GM21515 (cell line): ENCODE results near the gene TXLNA.
A peak's percentile ranks its signal among the peaks of the same experiment; 100 is the strongest.

Experiments
- ATAC-seq: cut with Tn5 transposase; IDR thresholded peaks from one replicate; pipeline ENCODE4 v1.9.1; 2021; ENCODE audit not compliant: unreplicated experiment

The TXLNA gene

DNA sequence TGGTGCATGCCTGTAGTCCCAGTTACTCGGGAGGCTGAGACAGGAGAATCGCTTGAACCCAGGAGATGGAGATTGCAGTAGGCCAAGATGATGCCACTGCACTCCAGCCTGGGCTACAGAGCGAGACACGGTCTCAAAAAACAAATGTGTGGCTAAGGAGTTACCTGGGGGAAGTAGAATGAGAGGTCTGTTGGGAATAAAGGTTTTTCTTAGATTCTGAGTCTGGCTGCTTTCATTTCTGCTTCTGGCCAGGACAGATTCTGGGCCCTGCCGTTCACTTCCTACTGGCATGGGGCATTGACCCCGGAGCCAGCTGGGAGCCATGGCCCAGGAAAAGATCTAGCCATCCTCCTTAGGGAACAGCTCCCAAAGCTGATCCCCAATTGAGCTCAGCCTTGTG lies 29.0 kb downstream of the TXLNA start:
- no peak for ATAC-seq

DNA sequence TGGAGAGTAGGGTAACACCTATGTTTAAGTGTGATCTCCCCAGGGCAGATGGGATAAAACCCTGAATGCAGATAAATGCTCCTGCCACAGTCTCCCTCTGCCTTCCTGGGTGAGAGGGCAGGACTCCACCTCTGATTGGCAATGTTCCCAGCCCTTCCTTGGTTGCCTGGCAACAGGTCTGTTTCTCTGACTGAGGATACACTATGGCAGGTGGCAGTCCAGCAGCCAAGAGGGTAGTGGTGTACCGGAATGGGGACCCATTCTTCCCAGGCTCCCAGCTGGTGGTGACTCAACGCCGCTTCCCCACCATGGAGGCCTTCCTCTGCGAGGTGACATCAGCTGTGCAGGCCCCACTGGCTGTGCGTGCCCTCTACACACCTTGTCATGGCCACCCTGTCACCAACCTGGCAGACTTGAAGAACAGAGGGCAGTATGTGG lies 29.4 kb downstream of the TXLNA start, which contains the start of gene DCDC2B:
Gene DCDC2B (plus strand): TSS at position 199 of the 438 bp plus-strand sequence. CDS start 5 bp downstream, at position 204.
- no peak for ATAC-seq

DNA sequence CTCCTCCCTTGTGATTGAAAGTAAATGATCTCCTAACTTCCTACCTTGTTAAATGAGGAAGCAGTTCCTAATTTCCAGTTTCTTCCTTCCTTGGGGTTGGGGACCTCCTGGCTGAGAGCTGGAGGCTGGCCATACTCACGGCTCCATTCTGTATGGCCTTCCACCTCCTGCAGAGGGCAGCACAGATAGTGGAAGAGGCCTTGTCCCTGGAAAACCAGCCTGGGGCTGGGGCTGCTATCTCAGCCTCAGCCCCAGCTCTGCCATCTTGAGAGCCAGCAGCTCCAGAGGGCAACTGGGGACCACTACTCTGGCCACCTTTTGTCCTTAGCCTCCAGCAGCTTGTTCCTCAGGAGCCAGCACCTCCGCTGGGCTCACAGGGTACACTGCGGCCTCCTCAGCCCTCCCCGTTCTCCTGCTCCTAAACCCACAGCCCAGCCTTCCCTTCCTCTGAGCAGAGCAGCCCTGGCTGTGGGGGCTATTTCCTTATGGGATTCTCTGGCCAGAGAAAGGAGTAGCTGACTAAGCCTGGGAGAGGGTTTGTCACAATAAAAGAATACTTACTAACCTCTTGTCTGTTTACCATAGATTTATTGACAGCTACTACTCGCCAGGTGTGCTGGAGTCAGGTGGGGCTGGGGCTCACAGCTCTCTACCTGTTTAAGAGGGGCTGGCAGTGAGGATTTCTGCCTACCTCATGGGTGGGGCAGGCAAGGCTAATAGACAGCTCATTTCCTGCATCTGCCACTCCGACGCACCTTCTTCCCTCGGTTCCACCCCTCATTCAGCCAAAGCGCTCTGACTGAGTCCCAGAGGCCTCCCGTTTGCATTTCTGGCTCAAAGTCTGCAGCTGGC lies 36.4 kb downstream of the TXLNA start:
- peak; percentile 49 for ATAC-seq

DNA sequence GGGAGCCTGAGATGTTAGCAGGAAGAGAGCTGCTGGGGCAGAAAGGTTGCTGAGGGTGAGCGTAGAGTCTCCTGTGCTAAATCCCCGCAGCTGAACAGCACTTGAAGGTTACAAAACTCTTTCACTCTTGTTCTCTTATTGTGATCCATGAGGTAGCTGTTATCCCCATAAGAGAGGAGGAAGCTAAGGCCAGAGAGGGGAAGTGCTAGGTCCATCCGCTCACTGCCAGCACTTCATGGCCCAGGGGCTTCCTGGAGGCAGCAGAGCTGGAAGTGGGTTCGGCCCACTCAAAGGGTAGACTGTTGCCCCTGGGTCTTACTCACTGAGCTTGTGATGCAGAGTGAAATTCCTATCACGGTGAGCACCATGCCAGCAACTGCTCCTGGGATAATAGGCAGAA lies 37.1 kb downstream of the TXLNA start:
- no peak for ATAC-seq

DNA sequence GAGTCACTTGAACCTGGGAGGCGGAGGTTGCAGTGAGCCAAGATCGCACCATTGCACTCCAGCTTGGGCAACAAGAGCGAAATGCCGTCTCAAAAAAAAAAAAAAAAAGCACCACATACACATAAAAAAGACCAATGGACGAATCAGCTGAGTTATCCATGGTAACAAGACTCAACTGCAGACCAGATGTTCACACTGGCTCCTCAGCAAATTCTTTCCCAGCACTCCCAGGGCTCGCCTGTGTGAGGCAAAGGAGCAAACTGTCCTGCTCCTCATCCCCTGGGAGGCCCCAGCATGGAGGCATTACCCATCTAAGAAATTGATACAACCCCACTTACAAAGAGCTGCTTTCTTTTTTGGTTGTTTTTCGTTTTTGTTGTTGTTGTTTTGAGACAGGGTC lies 39.5 kb downstream of the TXLNA start:
- no peak for ATAC-seq

DNA sequence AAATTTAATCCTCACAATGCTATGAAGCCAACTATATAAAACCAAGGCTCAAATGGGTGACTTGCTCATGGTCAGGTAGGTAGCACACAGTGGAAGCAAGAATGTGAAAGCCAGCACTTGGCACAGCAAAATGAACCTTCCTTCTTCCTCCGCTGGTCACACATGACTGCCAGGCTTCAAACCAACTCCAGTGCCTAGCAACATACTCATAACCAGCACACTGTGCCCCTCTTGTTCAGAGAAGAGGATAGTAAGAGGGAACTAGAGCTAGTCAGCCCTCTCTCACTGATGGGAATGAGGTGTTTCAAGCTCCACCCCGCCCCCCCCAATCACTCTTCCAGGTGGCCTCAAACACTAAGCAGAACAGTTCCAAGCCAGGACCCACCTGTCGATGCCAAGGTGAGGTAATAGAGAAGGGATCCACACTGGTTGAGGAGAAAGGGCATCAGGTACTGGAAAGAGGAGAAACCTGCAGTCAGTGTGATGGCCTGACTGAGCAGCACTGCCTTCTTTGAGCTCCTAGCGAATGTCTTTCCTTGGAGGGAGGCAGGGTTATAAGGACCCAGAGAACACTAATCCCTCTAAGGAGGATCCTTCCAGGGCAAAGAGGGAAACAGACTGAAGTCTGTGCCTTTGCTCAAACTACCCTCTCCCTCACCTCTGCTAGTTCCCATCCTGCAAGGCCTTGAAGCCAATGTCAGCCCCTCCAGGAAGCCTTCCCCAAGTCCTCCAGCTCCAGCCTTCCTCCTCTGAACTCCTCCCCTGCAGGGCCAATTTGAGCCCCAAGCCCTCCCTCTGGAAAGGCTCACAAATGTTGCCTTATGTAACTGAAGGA lies 41.5 kb downstream of the TXLNA start:
- no peak for ATAC-seq

DNA sequence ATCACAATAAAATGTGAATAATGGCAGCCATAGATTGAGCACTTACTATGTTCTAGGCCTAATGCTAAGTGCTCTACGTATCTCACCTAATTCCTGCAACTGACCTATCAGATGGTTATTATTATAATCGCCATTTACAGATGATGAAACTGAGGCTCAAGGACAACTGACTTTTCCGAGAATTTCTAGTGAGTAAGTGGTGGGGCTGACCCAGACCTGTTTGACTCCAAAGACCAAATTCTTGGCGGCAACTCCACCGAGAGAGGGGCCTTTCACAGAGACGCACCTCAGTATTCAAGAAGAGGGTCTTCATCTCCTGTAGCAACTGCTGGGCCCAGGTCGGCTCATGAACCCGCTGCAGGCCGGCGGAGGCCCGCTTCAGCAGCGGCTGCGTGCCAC lies 42.1 kb downstream of the TXLNA start:
- peak; percentile 6 for ATAC-seq

DNA sequence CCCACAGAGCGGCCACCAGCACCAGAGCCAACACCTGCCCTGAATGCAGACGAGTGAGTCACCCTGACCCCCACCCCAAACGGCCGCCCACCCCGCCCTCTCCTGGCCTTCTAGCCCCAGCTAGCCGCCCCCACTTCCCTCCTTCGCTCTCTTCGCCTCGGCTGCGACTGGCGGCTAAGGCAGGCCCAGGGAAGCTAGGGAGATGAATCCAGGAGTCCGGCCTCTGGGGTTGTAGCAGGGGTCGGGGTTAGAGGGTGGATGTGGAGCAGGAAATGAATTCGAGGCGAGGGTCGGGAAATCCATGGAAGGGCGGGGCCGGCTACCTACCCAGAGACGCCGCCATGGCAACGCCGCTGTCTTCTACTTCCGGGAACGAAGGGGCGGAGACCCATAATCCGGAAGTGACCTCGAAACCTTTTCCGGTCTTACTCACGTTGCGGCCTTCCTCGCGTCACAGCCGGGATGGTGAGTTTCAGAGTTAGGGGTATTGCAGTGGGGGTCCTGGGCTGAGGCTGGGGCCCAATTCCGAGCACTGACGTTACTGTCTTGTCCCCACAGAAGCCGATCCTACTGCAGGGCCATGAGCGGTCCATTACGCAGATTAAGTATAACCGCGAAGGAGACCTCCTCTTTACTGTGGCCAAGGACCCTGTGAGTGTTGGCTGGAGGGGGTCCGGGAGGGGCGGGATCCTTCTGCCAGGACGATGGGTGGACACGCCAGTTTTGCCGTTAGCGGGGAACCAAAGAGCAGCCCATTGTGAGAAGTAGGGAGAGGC lies 42.7 kb downstream of the TXLNA start, which contains the start of the genes EIF3I and TMEM234:
Gene EIF3I (plus strand): TSS at position 428 of the 776 bp plus-strand sequence. CDS start 35 bp downstream, at position 463.
Gene TMEM234 (minus strand): TSS at position 374 of the 776 bp plus-strand sequence. CDS start 31 bp downstream, at position 343.
- peak; percentile 88 for ATAC-seq

DNA sequence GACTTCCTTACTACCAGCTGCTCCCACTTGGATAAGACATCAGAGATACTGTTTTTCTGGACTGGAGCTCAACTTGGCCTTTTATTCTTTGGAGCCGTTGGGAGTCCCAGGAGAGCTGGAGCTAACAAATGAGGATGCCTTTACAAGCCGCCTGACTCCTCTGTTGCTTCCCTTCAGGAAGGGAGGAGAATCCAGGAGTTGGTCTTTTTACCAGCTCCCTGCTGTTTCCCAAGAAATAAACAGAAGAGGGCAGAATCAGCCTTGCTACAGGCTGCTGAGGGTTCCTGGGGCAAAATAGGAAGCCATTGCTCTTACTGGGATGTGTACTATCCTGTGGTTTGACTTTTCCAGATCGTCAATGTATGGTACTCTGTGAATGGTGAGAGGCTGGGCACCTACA lies 44.2 kb downstream of the TXLNA start:
- ATAC-seq = no peak

DNA sequence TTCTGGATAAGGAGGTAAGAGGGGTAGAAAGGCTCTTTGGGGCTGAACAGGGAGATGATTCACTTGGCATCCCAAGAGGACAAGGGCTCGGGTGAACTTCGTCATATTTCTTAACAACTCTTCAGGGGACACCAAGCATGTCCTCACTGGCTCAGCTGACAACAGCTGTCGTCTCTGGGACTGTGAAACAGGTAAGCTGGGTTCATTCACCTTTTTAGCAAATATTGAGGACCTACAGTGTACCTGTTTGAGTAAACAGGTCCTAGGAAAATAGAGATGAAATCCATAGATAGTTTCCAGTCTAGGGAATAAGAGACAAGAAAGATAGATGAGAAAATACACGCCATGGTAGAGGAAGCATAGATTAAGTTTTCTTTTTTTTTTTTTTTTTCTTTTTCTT lies 44.8 kb downstream of the TXLNA start:
- ATAC-seq = no peak

DNA sequence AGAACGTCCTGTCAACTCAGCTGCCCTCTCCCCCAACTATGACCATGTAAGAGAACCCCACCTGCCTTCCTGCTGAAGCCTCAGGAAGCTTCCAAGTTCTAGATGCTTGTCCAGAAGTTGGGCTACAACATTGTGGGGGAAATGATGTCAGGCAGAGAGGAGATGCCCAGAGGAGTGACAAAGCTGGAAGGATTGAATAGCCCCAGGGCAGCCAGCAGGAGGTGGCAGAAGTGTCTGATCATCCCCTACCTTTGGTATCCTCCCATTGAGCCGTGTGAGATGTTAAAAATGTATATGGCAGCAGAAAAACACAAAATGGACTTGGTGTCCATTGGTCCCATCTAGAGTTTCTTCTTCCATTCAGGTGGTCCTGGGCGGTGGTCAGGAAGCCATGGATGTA lies 49.3 kb downstream of the TXLNA start:
- ATAC-seq = no peak

DNA sequence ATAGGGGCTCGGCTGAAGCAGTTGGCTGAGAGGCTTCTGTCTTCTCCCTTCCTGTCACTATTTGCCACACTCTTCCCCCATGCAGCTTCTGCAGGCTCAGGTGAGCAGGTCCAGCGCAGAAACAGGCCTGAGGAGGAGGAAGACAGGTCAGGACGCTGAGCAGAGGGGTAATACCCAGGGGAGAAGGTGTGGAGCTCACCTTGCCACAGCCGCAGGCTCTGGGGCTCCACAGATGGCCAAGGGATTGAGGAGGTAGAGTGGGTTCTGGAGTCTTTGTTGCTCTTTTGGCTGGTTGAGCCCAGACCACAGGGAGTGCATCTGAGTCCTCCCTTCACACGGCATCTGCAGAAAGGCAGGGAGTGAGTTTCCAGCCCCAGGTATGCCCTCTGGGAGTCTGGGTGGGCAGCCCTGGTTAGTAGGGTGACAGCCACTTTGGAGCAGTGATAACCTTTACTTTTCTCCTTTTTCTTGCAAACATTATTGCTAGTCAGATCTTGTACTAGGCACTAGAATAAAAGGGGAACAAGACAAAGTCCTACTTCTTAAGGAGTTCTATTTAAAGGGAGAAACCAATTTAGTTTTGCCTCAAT lies 52.5 kb downstream of the TXLNA start:
- ATAC-seq = no peak

DNA sequence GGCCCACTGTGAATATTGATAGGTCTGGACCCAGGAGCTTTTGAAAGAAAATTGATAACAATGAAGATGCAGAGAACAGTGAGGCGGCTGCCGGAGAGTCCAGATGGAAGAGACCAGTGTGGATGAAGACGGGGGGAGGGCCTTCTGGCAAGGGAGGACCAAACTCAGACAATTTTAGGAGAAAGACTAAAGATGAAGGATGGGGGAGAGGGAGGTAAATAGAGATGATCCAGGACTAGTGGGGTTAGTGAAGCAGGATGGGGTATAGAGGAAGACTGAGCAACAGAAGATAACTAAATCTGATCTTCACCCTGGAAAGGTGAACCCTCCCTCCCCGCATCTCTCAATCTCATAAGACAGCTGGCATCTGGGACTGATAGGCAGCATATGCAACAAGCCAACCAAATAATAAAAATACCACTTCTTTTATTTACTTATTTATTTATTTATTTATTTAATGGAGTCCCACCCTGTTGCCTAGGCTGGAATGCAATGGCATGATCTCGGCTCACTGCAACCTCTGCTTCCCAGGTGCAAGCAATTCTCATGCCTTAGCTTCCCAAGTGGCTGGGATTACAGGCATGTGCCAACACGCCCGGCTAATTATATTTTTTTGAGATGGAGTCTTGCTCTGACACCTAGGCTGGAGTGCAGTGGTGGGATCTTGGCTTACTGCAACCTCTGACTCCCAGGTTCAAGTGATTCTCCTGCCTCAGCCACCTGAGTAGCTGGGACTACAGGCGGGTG lies 53.3 kb downstream of the TXLNA start:
- no peak for ATAC-seq

DNA sequence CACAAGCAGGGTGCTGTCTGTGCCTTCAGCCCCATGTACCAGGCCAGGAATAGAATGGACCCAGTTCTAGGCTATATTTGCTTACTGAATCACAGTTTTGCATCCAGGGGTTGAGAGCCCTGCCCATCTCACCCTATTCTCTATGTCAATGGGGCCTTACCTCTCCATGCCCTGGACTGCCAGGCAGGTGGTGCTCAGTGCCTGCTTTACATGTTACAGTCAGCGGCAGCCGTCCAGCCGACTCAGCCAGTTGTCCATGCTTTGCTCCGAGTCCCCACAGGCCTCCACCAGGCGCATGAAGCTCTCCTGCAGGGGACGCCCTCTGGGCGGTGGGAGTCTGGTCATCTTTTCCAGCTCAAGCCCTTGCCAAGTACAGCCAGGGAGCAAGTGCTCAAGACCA lies 55.3 kb downstream of the TXLNA start:
- ATAC-seq = no peak

DNA sequence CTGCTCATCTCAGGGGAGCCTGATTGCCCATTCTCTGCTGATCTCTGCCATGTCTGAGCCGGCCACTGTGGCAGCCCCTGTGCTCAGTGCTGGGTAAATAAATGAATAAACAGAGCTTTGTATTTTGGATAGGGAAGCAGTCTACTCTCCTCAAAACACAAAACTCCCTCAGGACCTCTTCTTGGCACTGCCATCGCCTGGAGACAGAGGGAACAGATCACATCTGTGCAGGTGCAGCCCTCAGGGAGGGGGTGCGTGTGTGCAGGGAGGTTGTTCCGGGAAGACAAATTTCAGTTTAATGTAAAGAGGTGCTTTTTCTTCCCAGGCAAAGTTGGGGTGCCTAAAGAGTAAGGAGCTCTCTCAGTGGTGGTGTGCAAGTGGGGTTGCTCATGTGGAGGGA lies 59.9 kb downstream of the TXLNA start:
- ATAC-seq = no peak

DNA sequence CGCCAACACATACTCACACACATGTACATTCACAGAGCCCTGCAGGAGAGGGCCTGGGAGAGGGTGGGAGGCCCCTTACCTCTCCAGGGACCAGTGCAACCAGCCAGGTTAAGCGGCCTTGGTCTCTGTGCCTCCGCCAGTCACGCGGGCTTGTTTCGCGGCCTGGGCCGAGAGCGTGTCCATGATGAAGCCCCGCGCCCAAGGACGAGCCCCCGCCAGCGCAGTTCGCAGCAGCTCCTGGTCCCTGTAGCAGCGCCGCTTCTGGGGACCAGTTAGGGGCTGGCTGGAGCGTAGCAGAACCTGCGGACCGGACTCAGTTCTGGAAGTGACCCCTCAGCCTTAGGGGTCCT lies 60.3 kb downstream of the TXLNA start:
- ATAC-seq = no peak

DNA sequence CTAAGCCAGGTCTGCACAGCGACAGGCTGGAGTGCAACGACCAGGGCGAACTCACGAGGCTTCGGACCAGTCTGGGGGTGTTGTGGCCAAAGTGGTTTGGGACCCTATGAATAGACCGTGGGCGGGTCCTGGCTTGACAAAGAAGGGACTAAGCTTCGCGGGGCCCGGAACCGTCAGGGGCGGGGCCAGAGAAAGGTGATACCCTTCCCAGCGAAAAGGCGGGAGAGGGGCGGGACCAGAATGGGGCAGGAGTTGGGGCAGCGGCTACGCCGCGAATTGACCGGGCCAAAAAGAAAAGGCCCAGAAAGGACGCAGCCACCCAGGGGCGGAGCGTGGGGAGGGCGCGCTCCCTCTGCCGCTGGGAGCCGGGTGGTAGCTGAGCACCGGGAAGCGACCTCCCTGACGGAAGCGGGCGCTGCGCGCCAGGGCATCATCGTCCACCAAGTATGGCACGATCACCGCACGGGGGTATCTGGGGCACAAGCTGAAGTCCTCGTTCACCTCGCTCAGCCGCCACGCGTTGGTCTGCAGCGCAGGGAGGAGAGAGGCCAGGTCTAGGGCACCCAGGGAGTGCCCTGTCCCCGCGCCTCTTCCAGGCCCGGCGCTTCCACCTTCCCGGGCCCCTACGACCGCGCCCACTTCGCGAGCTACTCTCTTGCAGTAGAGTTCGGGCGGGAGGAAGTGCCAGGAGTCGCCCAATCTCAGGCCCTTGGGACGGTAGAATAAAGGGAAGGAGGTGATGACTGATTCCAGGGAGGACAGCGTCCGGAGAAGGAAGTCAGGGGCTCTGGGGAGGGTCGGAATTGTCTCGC lies 60.9 kb downstream of the TXLNA start:
- ATAC-seq = no peak

DNA sequence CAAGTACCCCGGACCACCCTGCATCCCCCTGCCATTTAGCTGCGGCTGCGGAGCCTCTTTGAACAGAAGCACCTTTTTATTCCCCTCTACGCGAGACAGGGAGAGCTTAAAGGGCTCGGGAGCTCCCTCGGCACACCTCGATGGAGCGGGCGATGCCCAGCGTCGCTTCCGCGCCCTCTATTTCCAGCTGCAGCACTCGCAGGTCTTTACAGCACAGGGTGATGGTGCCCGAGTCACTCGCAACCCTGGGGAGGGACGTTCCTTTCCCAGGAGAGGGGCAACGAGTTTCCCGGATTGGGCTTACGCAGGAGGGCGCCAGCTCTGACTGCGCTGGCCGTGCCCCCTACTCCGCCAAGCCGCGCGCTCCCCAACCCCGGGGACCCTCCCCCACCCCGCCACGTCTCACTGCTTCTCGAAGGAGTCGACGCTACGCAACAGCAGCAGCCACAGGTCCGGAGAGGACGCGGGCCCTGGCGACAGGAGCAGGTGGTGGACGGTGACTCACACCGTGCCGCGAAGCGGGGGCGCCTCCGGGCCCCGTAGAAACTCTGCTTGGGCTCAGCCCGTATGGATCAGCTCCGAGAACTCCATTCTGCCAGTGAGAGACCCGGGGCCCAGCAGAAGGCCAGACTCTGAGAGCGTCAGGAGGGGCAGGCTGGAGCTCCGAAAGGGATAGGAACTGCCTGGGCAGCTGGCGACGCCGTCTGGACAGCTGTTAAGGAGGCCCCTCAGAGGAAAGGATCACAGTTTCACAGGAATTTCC lies 61.7 kb downstream of the TXLNA start:
- ATAC-seq = no peak
